ENCODE results near the gene KRTAP10-3. TPM values are rescaled to one million over a fixed set of nuclear protein-coding genes. Genes with fewer than 3 reads are reported as not detected.
"Not testable (repeated sequence)": the region's sequence is repeated elsewhere in the genome, so short reads cannot be mapped to it uniquely, and the experiment has no call there.

Gene KRTAP10-3
- total RNA-seq, 1 experiment from 2014 or later, result not detected

DNA sequence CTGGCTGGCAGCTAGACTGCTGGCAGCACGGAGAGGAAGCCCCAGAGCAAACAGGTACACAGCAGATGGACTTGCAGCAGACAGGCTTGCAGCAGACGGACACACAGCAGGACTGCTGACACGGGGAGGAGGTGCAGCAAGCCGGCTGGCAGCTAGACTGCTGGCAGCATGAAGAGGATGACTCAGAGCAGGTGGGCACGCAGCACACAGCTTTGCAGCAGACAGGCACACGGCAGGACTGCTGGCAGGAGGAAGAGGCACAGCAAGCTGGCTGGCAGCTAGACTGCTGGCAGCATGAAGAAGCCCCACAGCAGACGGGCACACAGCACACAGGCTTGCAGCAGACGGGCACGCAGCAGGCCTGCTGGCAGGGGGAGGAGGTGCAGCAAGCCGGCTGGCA lies 7.8 kb downstream of the KRTAP10-3 start:
- no TSS peak for BruUV-seq (replicated peaks)
- TF ChIP-seq POLR2AphosphoS5 (IDR thresholded peaks at IDR 0.05; ENCODE audit: low read depth, low read length) (no peak), SIN3A (IDR thresholded peaks at IDR 0.05; ENCODE audit: borderline replicate concordance, insufficient read depth, low read depth, low read length) (no peak), TCF7L2 (IDR thresholded peaks at IDR 0.05; ENCODE audit: low read depth, low read length) (no peak)
- TF ChIP-seq, protein P1, sequence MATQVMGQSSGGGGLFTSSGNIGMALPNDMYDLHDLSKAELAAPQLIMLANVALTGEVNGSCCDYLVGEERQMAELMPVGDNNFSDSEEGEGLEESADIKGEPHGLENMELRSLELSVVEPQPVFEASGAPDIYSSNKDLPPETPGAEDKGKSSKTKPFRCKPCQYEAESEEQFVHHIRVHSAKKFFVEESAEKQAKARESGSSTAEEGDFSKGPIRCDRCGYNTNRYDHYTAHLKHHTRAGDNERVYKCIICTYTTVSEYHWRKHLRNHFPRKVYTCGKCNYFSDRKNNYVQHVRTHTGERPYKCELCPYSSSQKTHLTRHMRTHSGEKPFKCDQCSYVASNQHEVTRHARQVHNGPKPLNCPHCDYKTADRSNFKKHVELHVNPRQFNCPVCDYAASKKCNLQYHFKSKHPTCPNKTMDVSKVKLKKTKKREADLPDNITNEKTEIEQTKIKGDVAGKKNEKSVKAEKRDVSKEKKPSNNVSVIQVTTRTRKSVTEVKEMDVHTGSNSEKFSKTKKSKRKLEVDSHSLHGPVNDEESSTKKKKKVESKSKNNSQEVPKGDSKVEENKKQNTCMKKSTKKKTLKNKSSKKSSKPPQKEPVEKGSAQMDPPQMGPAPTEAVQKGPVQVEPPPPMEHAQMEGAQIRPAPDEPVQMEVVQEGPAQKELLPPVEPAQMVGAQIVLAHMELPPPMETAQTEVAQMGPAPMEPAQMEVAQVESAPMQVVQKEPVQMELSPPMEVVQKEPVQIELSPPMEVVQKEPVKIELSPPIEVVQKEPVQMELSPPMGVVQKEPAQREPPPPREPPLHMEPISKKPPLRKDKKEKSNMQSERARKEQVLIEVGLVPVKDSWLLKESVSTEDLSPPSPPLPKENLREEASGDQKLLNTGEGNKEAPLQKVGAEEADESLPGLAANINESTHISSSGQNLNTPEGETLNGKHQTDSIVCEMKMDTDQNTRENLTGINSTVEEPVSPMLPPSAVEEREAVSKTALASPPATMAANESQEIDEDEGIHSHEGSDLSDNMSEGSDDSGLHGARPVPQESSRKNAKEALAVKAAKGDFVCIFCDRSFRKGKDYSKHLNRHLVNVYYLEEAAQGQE (IDR thresholded peaks at IDR 0.05; ENCODE audit: insufficient read depth in 1 of 2, low read depth in 2 of 2, low read length in 1 of 2), result no peak
- TF ChIP-seq, protein P2, sequence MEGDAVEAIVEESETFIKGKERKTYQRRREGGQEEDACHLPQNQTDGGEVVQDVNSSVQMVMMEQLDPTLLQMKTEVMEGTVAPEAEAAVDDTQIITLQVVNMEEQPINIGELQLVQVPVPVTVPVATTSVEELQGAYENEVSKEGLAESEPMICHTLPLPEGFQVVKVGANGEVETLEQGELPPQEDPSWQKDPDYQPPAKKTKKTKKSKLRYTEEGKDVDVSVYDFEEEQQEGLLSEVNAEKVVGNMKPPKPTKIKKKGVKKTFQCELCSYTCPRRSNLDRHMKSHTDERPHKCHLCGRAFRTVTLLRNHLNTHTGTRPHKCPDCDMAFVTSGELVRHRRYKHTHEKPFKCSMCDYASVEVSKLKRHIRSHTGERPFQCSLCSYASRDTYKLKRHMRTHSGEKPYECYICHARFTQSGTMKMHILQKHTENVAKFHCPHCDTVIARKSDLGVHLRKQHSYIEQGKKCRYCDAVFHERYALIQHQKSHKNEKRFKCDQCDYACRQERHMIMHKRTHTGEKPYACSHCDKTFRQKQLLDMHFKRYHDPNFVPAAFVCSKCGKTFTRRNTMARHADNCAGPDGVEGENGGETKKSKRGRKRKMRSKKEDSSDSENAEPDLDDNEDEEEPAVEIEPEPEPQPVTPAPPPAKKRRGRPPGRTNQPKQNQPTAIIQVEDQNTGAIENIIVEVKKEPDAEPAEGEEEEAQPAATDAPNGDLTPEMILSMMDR (IDR thresholded peaks at IDR 0.05), result no peak

DNA sequence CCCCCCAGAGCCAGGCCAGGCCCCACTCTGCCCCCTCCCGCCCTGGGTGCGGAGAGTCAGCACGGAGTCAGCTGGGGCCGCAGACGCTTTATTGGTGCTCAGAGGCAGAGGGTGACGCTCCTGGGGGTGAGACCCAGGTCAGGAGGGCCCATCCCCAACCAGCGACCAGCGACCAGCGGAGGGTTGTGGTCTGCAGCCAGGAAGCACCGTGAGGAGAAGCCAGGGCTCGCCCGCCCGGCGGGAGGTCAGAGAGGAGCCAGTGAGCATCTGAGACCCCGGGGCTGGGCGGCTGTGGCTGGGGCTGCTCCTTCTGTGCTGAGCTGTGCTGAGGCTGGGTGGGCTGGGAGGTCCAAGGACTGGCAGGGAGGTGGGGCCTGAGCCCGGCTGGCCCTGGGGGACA lies 8.3 kb downstream of the KRTAP10-3 start:
- BruUV-seq (replicated peaks); H3K27ac ChIP-seq (ENCODE audit: low read length); CTCF ChIA-PET; DNase-seq (ENCODE audit: low read depth, low spot score); H3K4me1 ChIP-seq (ENCODE audit: control insufficient read depth, insufficient read depth, low read length); intact Hi-C loops (cut with micrococcal nuclease; ENCODE audit: unreplicated experiment); POLR2A ChIA-PET; H3K36me3 ChIP-seq (ENCODE audit: control insufficient read depth, insufficient read depth, low read length); ATAC-seq; H3K4me3 ChIP-seq (ENCODE audit: low read depth in 2 of 2, low read length in 2 of 2); H3K9me3 ChIP-seq (ENCODE audit: control insufficient read depth, insufficient read depth, low read depth, low read length); in situ Hi-C loops (cut with HindIII; ENCODE audit: low pct_unique_long_range_greater_than_20kb, low sequenced_read_pairs); H3K27me3 ChIP-seq (ENCODE audit: control insufficient read depth, insufficient read depth, low read length): not testable (repeated sequence)

More for the DNA sequence above, 7.8 kb downstream of the KRTAP10-3 start:
- H3K9me3 ChIP-seq (ENCODE audit: control insufficient read depth, insufficient read depth, low read depth, low read length), result no peaks in the 10 kb centered on the region
- DNase-seq (ENCODE audit: low read depth, low spot score) (no peak), ATAC-seq (no peak)
- in situ Hi-C loops (cut with HindIII; ENCODE audit: low pct_unique_long_range_greater_than_20kb, low sequenced_read_pairs), result no loop called here
- no peak overlapping the region for H3K4me3 ChIP-seq (ENCODE audit: low read depth in 2 of 2, low read length in 2 of 2)
- H3K27ac ChIP-seq (ENCODE audit: low read length), result no peak overlapping the region
- intact Hi-C loops (cut with micrococcal nuclease; ENCODE audit: unreplicated experiment), result no loop called here
- no peaks in the 10 kb centered on the region for H3K36me3 ChIP-seq (ENCODE audit: control insufficient read depth, insufficient read depth, low read length)
- ChIA-PET CTCF (no interaction called here), POLR2A (no interaction called here)
- H3K27me3 ChIP-seq (ENCODE audit: control insufficient read depth, insufficient read depth, low read length), result no peaks in the 10 kb centered on the region
- no peaks in the 10 kb centered on the region for H3K4me1 ChIP-seq (ENCODE audit: control insufficient read depth, insufficient read depth, low read length)

DNA sequence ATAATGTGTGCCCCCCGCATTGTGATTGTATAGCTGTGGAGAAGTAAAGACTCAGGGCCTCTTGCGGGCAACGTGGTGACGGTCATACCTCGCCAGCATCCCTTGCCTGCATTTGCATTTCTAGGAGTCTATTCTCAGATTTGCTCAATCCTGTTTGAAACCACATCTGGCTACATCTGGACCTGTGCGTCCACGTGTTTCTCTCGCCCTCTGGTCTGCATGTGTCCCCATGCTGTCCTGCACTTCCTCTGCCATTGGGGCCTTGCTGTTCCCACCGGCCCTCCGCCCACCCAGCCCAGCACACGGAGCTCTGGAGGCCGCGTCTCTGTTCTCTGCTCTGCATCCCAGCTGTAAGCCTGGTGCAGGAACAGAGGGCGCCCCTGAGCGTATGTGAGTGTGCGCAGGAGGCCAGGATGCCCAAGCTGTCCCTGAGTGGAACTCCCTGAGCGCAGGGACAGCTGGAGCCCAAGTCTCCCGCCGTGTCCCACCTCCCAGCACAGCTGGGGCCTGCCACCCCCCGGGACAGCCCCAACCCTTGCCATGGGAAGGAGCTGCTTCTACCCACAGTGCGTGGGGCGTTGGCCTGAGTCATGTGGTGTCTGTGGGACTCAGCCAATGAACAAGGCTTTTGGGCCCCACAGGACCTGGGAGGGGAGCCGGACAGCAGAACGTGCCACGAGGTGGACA lies 8.9 kb downstream of the KRTAP10-3 start:
- TF ChIP-seq, protein P1 (IDR thresholded peaks at IDR 0.05; ENCODE audit: insufficient read depth in 1 of 2, low read depth in 2 of 2, low read length in 1 of 2), result no peak
- TF ChIP-seq, protein P2 (IDR thresholded peaks at IDR 0.05), result no peak
- no peak for TF ChIP-seq POLR2AphosphoS5 (IDR thresholded peaks at IDR 0.05; ENCODE audit: low read depth, low read length)
- no peak for TF ChIP-seq TCF7L2 (IDR thresholded peaks at IDR 0.05; ENCODE audit: low read depth, low read length)
- no peak for TF ChIP-seq SIN3A (IDR thresholded peaks at IDR 0.05; ENCODE audit: borderline replicate concordance, insufficient read depth, low read depth, low read length)
- DNase-seq (ENCODE audit: low read depth, low spot score) (no peak), ATAC-seq (no peak)
- Histone ChIP-seq H3K27me3 (ENCODE audit: control insufficient read depth, insufficient read depth, low read length) (no peaks in the 10 kb centered on the region), H3K36me3 (ENCODE audit: control insufficient read depth, insufficient read depth, low read length) (no peaks in the 10 kb centered on the region), H3K4me3 (ENCODE audit: low read depth in 2 of 2, low read length in 2 of 2) (no peak overlapping the region), H3K4me1 (ENCODE audit: control insufficient read depth, insufficient read depth, low read length) (no peaks in the 10 kb centered on the region), H3K9me3 (ENCODE audit: control insufficient read depth, insufficient read depth, low read depth, low read length) (no peaks in the 10 kb centered on the region), H3K27ac (ENCODE audit: low read length) (no peak overlapping the region)
- intact Hi-C loops (cut with micrococcal nuclease; ENCODE audit: unreplicated experiment), result no loop called here
- CTCF ChIA-PET, result interaction anchor here (0.5 kb wide), 1 partner anchor 31 kb away, joined by 3 read pairs; the partner anchor contains the start of gene KRTAP10-5
- in situ Hi-C loops (cut with HindIII; ENCODE audit: low pct_unique_long_range_greater_than_20kb, low sequenced_read_pairs), result no loop called here
- POLR2A ChIA-PET, result no interaction called here
- BruUV-seq (replicated peaks), result no TSS peak
